NK-92 (cell line): Measurements from ENCODE around the gene LRIT2.

Experiments
- DNase-seq: peaks from one replicate; lab custom pipeline; 2025; ENCODE audit not compliant: unreplicated experiment; lab: John Stamatoyannopoulos, UW

The LRIT2 gene

DNA sequence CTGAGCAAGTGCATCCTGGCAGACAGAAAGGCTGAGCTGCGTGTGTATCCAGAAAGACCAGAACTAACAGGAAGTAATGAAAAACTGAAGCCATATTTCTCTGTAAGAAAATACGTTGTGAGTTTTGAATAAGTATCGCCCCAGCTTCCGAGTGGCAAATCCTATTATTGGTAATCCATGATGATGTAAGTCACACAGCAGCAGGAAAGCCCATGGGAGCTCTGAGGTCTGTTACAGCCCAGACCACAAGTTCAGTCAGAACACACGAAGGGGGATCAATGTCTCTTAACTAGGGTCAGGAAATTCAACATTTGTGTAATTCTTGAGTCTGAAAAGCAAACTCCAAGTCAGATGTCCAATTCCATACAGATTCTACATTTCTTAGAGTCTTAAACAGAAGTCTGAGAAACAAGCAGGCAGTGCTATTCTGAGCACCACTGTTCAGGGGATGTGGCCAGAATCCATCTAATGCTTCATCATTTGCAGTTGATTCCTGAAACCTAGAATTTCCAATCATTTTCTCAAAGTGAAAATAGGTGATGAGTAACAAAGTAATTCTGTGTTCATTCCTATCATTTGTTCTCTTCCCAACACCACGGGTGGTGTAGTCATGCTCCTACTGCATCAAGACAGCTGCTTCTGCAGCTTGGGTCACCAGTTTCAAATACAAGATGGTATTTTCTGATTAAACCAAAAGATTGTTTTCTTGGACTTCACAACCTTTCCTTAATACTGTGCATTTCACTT is at the start of gene LRIT2:
Gene LRIT2, minus strand, starts transcription at position 118 of the 747 bp plus-strand sequence. Its CDS starts 24 bp downstream, at position 94.
- DNase-seq = no peak

DNA sequence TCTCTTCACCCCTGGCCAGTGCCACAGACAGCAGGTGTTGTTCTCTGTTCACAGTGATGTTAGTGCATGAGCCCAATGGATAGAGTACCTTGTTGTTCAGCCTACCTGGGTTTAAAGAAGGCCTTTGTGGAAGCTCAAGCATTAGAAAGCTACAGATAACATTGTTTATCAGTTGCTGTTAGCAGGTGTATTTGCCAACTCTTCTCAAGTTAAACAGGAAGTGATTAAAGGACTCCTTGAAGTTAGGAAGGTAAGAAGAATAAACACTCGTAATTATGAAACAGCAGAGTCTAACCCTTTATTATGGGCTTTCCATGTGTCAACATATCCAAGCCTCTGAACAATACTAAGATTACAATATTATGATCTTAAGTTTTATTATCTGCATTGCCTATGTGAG is 45.4 kb upstream of the LRIT2 start:
- DNase-seq = no peak

DNA sequence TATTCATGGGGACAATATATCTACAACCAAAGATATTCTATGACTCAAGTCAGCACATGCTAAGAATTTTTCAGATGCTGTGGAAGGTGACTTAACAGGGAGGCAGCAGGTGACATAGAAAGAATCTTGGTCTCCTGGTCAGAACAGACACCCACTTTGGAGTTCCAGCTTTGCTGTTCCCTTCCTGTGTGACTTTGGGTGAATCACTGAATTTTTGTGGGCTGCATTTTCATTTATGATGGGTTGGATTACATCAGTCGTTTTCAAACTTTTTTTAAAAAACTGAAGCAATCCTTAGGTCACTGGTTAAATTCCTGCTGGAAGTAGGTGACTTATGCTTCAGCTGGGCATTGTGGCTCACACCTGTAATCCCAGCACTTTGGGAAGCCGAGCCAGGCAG is 44.4 kb upstream of the LRIT2 start:
- DNase-seq = no peak

GRCh38 chr10:84269162-84269561 is 43.8 kb upstream of the LRIT2 start:
- DNase-seq = no peak

GRCh38 chr10:84267503-84268126 is 42.3 kb upstream of the LRIT2 start:
- no peak for DNase-seq

- no peak for DNase-seq
These were observed 40.1 kb upstream of the LRIT2 start for GRCh38 chr10:84265418-84265817.

DNA sequence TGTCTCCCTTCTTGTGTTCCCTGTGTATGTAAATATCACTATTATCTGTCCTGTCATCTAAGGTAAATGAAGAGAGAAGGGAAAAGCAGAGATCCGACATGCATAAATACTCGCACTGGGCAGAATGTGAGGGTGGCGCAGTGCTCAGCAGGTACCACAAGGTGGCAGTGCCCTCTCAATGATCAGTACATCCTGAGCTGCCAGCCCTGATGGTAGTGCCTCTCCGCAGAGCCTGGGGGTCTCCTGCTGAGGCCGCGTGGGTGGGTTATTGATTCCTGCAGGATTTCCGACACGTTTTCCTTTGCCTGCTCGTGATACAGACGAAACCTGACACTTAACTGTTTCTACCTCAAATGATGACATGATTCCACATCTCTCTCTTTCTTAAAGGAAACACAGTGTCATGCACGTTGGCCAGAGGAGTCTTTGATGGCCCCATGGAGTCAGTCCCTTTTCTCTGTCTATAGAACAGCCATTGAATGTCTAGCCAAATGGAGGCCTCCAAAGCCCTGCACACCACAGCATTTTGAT is 39.3 kb upstream of the LRIT2 start:
- no peak for DNase-seq

DNA sequence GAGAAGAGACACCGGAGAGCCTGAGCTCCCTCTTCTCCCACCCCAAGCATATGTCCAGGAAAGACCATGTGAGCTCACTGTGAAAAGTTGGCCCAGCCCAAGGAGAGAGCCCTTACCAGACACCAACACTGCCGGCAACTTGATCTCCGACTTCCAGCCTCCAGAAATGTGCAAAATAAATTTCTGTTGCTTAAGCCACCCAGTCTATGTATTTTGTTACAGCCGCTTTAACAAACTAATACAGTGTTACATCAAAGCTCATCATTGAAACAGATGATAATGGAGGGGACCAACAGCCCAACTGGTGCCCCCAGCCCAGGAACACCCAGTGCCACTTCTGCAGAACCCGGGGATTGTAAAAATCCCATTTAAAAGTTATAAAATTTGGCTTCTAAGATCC is 38.4 kb upstream of the LRIT2 start:
- DNase-seq = no peak

GRCh38 chr10:84262190-84262956 is 37.0 kb upstream of the LRIT2 start:
- no peak for DNase-seq

DNA sequence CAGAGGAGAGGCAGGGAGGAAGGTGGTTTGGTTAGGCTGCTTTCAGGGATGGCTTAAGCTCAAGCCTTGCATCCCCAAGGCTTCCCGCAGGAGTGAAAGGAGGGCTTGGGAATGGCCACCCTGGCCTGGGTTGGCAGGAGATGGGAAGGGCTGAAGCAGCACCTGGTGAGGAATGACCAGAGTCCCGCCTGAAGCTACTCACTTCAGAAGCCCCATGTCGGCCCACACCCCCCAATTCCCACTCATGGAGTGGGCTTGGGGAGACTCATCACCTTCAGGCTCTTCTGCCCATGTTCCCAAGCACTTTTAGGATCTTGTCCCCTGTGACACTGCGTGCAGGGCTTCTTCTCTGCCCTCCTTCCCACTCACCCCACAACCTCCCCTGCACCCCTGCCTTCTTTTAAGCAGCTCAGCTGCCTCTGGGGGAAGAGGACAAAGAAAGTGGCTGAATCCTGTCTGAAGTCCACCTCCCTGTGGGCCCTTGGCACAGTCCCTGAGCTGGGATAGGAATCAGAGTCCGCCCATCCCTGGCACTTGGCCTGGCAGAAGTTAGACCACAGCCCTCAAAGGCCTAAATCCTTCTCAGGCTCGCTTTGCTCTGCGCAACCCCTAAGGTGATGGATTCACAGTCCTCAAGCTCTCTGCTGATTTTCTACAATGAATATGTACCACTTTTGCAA is 36.0 kb upstream of the LRIT2 start:
- DNase-seq = no peak

DNA sequence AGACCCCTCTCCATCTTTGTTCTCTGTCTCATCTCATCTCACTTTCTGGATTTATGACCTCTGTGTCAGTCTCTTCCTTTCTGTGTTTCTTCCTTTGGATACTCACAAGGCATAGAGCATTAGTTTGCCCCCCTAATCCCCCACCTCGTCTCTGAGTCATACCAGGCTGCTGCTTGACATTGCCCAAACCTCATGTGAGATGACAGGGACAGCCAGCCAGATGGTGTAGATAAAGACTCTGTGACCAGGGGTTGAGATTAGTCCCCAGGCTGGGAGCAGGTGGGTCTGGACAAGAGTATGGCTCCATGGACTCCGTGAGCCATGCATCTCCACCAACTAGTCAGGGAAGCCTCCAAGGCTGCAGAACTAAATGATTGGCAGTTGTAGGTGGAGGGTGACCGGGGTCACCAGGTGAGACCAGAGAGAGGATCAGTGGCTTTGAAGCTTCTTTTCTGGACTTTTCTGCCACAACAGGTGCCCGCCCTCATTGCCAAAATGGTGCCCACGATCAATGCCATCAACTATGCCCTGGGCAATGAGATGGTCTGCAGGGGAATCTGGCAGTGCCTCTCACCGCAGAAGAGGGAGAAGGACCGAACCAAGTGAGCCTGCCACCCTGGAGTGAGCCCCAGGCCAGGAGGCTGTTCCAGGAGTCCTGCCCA is 32.8 kb upstream of the LRIT2 start:
- no peak for DNase-seq

DNA sequence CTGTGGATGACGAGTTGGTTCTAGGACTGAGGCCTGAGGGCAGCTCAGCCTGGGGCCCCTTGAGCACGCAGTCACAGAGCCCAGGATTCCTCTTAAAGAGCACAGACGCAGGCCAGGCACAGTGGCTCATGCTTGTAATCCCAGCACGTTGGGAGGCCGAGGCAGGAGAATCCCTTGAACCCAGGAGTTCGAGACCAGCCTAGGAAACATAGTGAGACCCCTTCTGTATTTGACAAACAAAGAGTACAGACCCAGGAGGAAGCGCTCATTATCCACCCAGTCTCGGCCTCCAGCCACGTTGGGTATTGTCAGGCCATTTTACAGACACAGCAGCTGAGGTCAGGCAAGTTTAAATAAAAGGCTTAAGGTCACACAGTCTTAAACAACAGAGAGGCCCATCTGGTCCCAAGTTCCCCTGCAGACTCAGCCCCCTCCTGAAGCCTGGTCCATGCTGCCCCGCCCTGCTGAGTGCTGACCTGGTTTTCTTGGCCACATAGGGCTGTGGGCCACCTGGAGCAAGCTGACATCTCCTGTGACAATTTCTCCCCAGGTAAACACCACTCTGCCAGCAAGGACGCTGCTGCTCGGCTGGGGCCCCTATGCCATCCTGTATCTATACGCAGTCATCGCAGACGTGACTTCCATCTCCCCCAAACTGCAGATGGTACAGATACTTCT is 32.1 kb upstream of the LRIT2 start:
- DNase-seq = no peak

DNA sequence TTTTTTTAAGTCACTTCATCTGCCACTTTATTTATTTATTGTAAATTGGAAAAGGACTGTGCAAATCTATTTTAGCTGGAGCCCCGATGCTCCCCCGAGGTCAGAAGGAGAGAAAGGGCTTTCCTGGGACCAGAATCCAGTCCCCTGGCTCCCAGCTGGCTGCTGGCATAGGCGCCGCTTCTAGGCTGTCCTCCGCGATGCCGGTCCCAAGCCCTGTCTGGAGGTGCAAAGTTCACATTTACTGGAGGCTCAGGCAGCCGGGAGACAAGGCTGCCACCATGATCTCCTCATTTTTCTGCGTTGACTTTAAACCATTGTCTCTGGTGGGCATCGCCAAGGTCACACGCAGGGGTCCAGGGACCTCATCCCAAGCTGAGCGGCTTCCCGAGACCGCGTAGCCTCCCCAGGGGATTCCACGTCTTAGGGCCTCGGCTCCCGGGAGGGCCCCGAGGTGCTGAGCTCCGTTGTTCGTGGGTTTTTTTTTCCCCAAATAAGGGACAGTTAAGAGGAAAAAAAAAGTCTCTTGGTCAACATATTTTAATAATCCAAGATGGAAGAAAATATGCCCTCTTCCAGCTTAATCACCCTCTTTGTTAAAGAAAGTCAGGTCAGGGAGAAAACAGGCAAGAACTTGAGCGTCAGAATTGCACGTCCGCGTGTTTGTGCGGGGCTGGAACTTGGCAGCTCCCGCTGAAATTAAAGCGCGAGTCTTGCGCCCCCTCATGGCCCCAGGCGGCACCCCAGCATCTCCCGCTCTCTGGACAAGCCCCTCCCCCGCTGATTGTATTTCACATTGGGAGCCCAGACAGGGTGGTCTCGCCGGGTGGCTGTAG is 31.4 kb upstream of the LRIT2 start:
- no peak for DNase-seq

GRCh38 chr10:84254552-84255478 is 29.5 kb upstream of the LRIT2 start:
- no peak for DNase-seq

- DNase-seq = no peak
These were observed 23.4 kb upstream of the LRIT2 start for GRCh38 chr10:84248794-84249193.

DNA sequence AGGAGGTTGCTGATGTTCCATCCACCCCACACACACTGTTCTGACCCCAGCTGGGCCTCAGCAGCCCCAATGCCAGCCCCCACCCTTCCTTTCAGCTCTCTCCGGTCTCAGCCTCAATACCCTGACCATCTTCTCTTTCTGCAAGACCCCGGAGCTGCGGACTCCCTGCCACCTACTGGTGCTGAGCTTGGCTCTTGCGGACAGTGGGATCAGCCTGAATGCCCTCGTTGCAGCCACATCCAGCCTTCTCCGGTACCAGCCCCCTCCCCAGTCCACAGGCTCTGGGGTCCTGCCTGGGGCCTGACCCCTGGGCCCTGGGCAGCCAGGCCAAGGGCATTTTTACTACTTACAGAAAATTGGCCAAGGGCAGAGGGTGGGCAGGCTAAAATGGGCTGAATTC is 22.2 kb upstream of the LRIT2 start:
- no peak for DNase-seq

GRCh38 chr10:84244651-84245270 is 19.4 kb upstream of the LRIT2 start, which contains the start of gene RGR:
Gene RGR, plus strand, starts transcription at chr10:84245053. Its CDS starts 38 bp downstream, at chr10:84245091.
- no peak for DNase-seq

DNA sequence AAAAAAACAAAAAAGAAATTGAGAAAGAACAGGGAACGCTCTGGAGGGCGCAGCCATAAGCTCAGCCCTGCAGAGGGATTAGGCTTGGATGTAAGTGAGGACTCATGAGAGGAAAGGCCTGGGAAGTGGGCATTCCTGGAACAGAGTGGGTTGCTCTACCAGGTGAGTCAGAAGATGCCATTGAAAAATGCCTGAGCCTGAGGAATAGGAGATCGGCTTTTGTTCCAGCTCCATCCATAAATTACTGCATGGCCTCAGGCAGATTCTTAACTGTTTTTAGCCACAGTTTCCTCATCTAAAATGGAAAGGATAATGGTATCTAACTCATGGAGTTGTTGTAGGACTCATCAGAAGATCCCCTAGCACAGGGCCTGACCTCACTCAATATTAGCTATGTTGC is 18.4 kb upstream of the LRIT2 start:
- no peak for DNase-seq
